Duodenal mucosa (tissue), 2 donors: Measurements from ENCODE around the gene IL31.

Experiments
- H3K27ac ChIP-seq: one replicate; pipeline ENCODE4 v1.7.0; 2013; ENCODE audit warnings: low read depth, low read length
- H3K27me3 ChIP-seq, 2 donors: one replicate each; pipeline ENCODE4 v1.7.0; 2013; ENCODE audit warnings: low read length in 2 of 2, control low read depth in 1 of 2; ENCODE audit not compliant: insufficient read depth in 2 of 2, control insufficient read depth in 1 of 2
- H3K36me3 ChIP-seq, 2 donors: one replicate each; pipeline ENCODE4 v1.7.0; 2013; ENCODE audit warnings: low read length in 2 of 2, control low read depth in 1 of 2; ENCODE audit not compliant: insufficient read depth in 2 of 2, control insufficient read depth in 1 of 2
- H3K4me1 ChIP-seq, 2 donors: one replicate each; pipeline ENCODE4 v1.7.0; 2013; ENCODE audit warnings: low read length in 2 of 2, control low read depth in 1 of 2; ENCODE audit not compliant: insufficient read depth in 2 of 2, control insufficient read depth in 1 of 2
- H3K4me3 ChIP-seq, 2 donors: one replicate each; pipeline ENCODE4 v1.7.0; 2013; ENCODE audit warnings: low read length in 2 of 2, low read depth in 1 of 2
- H3K9ac ChIP-seq, 2 donors: one replicate each; pipeline ENCODE4 v1.7.0; 2013; ENCODE audit warnings: low read length in 2 of 2, low read depth in 1 of 2
- H3K9me3 ChIP-seq, 2 donors: one replicate each; pipeline ENCODE4 v1.7.0; 2013; ENCODE audit warnings: low read length in 2 of 2, control low read depth in 1 of 2; ENCODE audit not compliant: control insufficient read depth in 1 of 2

The IL31 gene

GRCh38 chr12:122142857-122143256 lies 31.2 kb downstream of the IL31 start:
- peaks cover 27 to 60% of the 10 kb centered on the region in 2 donors for H3K36me3 ChIP-seq

GRCh38 chr12:122141911-122142725 lies 31.9 kb downstream of the IL31 start:
- Histone ChIP-seq H3K4me3 (no peak overlapping the region), H3K27me3 (no peaks in the 10 kb centered on the region), H3K36me3 (peaks cover 31 to 67% of the 10 kb centered on the region in 2 donors), H3K27ac (no peak overlapping the region), H3K9ac (no peak overlapping the region), H3K4me1 (no peaks in the 10 kb centered on the region), H3K9me3 (no peaks in the 10 kb centered on the region)

More at GRCh38 chr12:122142857-122143256, 31.2 kb downstream of the IL31 start:
- no peak overlapping the region for H3K4me3 ChIP-seq
- no peaks in the 10 kb centered on the region for H3K4me1 ChIP-seq
- no peaks in the 10 kb centered on the region for H3K27me3 ChIP-seq
- H3K27ac ChIP-seq = no peak overlapping the region
- H3K9ac ChIP-seq = no peak overlapping the region
- no peaks in the 10 kb centered on the region for H3K9me3 ChIP-seq

DNA sequence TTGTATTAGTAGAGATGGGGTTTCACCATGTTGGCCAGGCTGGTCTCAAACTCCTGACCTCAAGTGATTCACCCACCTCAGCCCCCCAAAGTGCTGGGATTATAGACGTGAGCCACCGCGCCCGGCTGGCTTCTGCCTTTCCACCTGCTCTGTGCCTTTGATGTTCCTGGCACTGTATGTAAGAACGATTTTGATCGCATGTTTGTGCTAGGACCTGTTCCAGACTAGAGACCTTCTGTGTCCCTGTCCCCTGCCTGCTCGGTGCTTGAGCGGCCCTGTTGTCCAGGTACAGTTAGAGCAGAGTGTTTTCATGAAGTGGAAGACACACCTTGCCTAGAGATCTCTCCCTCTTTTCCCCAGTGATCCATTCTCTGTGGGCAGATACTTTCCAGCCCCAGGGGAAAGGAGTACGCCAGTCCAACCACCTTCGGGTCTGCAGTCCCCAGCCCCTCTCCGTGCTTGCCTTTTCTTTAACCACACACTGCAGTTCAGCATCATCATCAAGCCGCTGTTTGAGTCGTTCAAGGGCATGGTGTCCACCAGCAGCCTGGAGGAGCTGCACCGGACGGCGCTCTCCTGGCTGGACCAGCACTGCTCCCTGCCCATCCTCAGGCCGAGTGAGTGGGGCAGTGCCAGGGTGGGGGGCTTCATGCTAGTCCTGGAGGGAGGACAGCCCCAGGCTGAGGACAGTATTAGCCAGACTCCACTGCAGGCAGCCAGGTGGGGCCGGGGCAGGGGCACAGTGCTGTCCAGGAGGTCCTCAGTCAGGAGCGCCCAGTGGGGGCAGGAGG lies 33.4 kb downstream of the IL31 start:
- no peaks in the 10 kb centered on the region for H3K9me3 ChIP-seq
- H3K4me1 ChIP-seq = no peaks in the 10 kb centered on the region
- no peak overlapping the region for H3K9ac ChIP-seq
- H3K36me3 ChIP-seq = peaks cover 32 to 73% of the 10 kb centered on the region in 2 donors
- no peak overlapping the region for H3K27ac ChIP-seq
- no peaks in the 10 kb centered on the region for H3K27me3 ChIP-seq
- H3K4me3 ChIP-seq = no peak overlapping the region

GRCh38 chr12:122139941-122140340 lies 34.1 kb downstream of the IL31 start:
- Histone ChIP-seq H3K4me1 (no peaks in the 10 kb centered on the region), H3K27ac (no peak overlapping the region), H3K4me3 (no peak overlapping the region), H3K9me3 (no peaks in the 10 kb centered on the region), H3K36me3 (peaks cover 40 to 80% of the 10 kb centered on the region in 2 donors), H3K27me3 (no peaks in the 10 kb centered on the region), H3K9ac (no peak overlapping the region)

- Histone ChIP-seq H3K9ac (no peak overlapping the region), H3K36me3 (peaks cover 42 to 78% of the 10 kb centered on the region in 2 donors), H3K27ac (no peak overlapping the region)
These were observed 34.8 kb downstream of the IL31 start for GRCh38 chr12:122139266-122139665.

DNA sequence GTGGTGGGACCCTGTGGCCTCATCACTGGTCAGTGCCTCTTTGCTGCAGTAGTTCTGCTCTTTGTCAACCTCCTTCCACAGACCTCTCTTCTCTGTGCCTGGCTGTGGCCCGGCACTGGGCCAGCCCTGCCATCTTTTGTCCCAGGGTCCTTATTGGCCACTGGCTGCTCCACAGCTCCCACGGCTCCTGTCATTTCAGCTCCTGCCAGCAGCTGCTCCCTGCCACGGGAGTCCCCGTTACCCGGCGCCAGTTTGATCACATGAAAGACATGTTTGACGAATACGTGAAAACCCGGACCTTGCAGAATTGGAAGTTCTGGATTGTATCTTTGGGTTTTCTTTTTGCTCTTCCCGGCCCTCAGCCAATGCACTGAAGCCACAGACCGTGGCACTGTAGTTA lies 35.4 kb downstream of the IL31 start:
- H3K36me3 ChIP-seq = peaks cover 42 to 78% of the 10 kb centered on the region in 2 donors
- no peaks in the 10 kb centered on the region for H3K9me3 ChIP-seq
- no peak overlapping the region for H3K27ac ChIP-seq
- no peak overlapping the region for H3K4me3 ChIP-seq
- no peaks in the 10 kb centered on the region for H3K4me1 ChIP-seq
- H3K27me3 ChIP-seq = no peaks in the 10 kb centered on the region
- H3K9ac ChIP-seq = no peak overlapping the region

More at GRCh38 chr12:122139266-122139665, 34.8 kb downstream of the IL31 start:
- Histone ChIP-seq H3K27me3 (no peaks in the 10 kb centered on the region), H3K4me1 (no peaks in the 10 kb centered on the region), H3K4me3 (no peak overlapping the region), H3K9me3 (no peaks in the 10 kb centered on the region)

DNA sequence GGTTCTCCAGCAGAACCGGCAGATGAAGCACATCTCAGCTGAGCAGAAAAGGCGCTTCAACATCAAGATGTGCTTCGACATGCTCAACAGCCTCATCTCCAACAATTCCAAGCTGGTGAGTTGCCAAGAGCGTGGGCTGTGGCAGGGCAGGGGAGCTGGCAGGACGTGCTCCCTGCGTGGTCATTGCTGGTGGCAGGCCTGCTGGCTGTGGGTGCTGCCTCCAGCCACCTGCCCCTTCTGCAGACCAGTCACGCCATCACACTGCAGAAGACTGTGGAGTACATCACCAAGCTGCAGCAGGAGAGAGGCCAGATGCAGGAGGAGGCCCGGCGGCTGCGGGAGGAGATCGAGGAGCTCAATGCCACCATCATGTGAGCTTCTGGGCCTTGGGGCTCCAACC lies 35.8 kb downstream of the IL31 start:
- no peaks in the 10 kb centered on the region for H3K4me1 ChIP-seq
- no peak overlapping the region for H3K27ac ChIP-seq
- no peaks in the 10 kb centered on the region for H3K9me3 ChIP-seq
- peaks cover 42 to 78% of the 10 kb centered on the region in 2 donors for H3K36me3 ChIP-seq
- no peaks in the 10 kb centered on the region for H3K27me3 ChIP-seq
- H3K4me3 ChIP-seq = no peak overlapping the region
- H3K9ac ChIP-seq = no peak overlapping the region

GRCh38 chr12:122137681-122138080 lies 36.3 kb downstream of the IL31 start:
- H3K9ac ChIP-seq = no peak overlapping the region
- H3K4me1 ChIP-seq = no peaks in the 10 kb centered on the region
- no peak overlapping the region for H3K27ac ChIP-seq
- no peaks in the 10 kb centered on the region for H3K9me3 ChIP-seq
- no peak overlapping the region for H3K4me3 ChIP-seq
- H3K36me3 ChIP-seq = peaks cover 43 to 78% of the 10 kb centered on the region in 2 donors
- no peaks in the 10 kb centered on the region for H3K27me3 ChIP-seq

GRCh38 chr12:122137229-122137628 lies 36.8 kb downstream of the IL31 start:
- peaks cover 43 to 78% of the 10 kb centered on the region in 2 donors for H3K36me3 ChIP-seq
- H3K27ac ChIP-seq = no peak overlapping the region
- no peaks in the 10 kb centered on the region for H3K9me3 ChIP-seq
- no peak overlapping the region for H3K4me3 ChIP-seq
- no peaks in the 10 kb centered on the region for H3K27me3 ChIP-seq
- H3K4me1 ChIP-seq = no peaks in the 10 kb centered on the region
- H3K9ac ChIP-seq = no peak overlapping the region

DNA sequence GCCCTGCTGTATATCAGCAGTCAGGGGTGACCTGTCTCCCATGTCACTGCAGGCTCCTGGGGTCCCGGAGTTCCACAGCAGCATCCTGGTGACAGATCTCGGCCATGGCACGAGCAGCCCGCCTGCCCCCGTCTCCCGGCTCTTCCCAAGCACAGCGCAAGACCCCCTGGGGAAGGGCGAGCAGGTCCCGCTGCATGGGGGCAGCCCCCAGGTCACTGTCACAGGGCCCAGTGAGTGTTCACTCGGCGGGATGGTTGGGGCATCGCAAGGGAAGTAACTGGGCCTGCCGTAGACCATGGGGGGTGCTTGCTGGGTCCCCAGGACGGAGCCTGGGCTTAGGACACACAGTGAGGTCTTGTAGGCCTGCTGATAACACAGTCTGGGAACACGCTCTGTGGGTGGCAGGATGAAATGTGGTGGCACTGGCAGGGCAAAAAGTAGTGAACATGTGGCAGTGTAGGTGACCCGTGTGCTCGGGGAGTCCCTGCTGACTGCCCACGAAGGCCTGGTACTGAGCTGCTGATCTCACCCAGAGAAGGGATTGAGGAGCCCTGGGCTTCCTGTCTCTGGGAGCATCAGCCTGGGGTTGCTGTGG lies 38.5 kb downstream of the IL31 start:
- H3K4me3 ChIP-seq = no peak overlapping the region
- no peaks in the 10 kb centered on the region for H3K27me3 ChIP-seq
- H3K9me3 ChIP-seq = no peaks in the 10 kb centered on the region
- peaks cover 36 to 73% of the 10 kb centered on the region in 2 donors for H3K36me3 ChIP-seq
- no peaks in the 10 kb centered on the region for H3K4me1 ChIP-seq
- H3K27ac ChIP-seq = no peak overlapping the region
- H3K9ac ChIP-seq = no peak overlapping the region
